ENCODE results near the gene ZFP92.

Gene ZFP92

GRCh38 chrX:153411988-153412574 lies 809 bp downstream of the ZFP92 start:
- Histone ChIP-seq H3K4me3 (ENCODE audit: low read length, poor library complexity, severe bottlenecking) (no peak overlapping the region), H3K9ac (ENCODE audit: low read depth, low read length, poor library complexity, severe bottlenecking) (no peak overlapping the region), H2AFZ (ENCODE audit: low read length) (no peak overlapping the region), H3K4me2 (ENCODE audit: low read depth, low read length, poor library complexity, severe bottlenecking) (no peak overlapping the region), H3K27me3 (ENCODE audit: insufficient read depth, low read length, poor library complexity, severe bottlenecking) (no peaks in the 10 kb centered on the region), H3K79me2 (ENCODE audit: insufficient read depth, low read length) (no peaks in the 10 kb centered on the region), H3K9me3 (ENCODE audit: insufficient read depth, low read depth, low read length) (no peaks in the 10 kb centered on the region), H4K20me1 (ENCODE audit: insufficient read depth, low read length, poor library complexity, severe bottlenecking) (no peaks in the 10 kb centered on the region), H3K9me2 (replicated peaks; ENCODE audit: low read depth, low read length) (no peaks in the 10 kb centered on the region), H3F3A (ENCODE audit: low read depth) (no peaks in the 10 kb centered on the region), H3K4me1 (ENCODE audit: insufficient read depth, low read length, poor library complexity, severe bottlenecking) (no peaks in the 10 kb centered on the region), H3K36me3 (ENCODE audit: insufficient read depth, low read length) (no peaks in the 10 kb centered on the region)
- TF ChIP-seq CTCF (conservative IDR thresholded peaks at IDR 0.05; ENCODE audit: low read length) (no peak), EZH2phosphoT487 (IDR thresholded peaks at IDR 0.05; ENCODE audit: borderline replicate concordance) (no peak)

- Histone ChIP-seq H3K9ac (ENCODE audit: low read depth, low read length, poor library complexity, severe bottlenecking) (no peak overlapping the region), H3K4me3 (ENCODE audit: low read length, poor library complexity, severe bottlenecking) (no peak overlapping the region), H3K9me2 (replicated peaks; ENCODE audit: low read depth, low read length) (no peaks in the 10 kb centered on the region), H4K20me1 (ENCODE audit: insufficient read depth, low read length, poor library complexity, severe bottlenecking) (no peaks in the 10 kb centered on the region), H3K27me3 (ENCODE audit: insufficient read depth, low read length, poor library complexity, severe bottlenecking) (no peaks in the 10 kb centered on the region), H3K4me1 (ENCODE audit: insufficient read depth, low read length, poor library complexity, severe bottlenecking) (no peaks in the 10 kb centered on the region), H2AFZ (ENCODE audit: low read length) (no peak overlapping the region), H3K9me3 (ENCODE audit: insufficient read depth, low read depth, low read length) (no peaks in the 10 kb centered on the region), H3K36me3 (ENCODE audit: insufficient read depth, low read length) (no peaks in the 10 kb centered on the region), H3F3A (ENCODE audit: low read depth) (no peaks in the 10 kb centered on the region), H3K4me2 (ENCODE audit: low read depth, low read length, poor library complexity, severe bottlenecking) (no peak overlapping the region), H3K79me2 (ENCODE audit: insufficient read depth, low read length) (no peaks in the 10 kb centered on the region)
- TF ChIP-seq CTCF (conservative IDR thresholded peaks at IDR 0.05; ENCODE audit: low read length) (no peak), EZH2phosphoT487 (IDR thresholded peaks at IDR 0.05; ENCODE audit: borderline replicate concordance) (no peak)
These were observed 1.8 kb downstream of the ZFP92 start for GRCh38 chrX:153412746-153413720.

- Histone ChIP-seq H3F3A (ENCODE audit: low read depth) (no peaks in the 10 kb centered on the region), H4K20me1 (ENCODE audit: insufficient read depth, low read length, poor library complexity, severe bottlenecking) (no peaks in the 10 kb centered on the region), H3K9ac (ENCODE audit: low read depth, low read length, poor library complexity, severe bottlenecking) (no peak overlapping the region), H3K4me3 (ENCODE audit: low read length, poor library complexity, severe bottlenecking) (no peak overlapping the region), H3K79me2 (ENCODE audit: insufficient read depth, low read length) (no peaks in the 10 kb centered on the region), H3K4me1 (ENCODE audit: insufficient read depth, low read length, poor library complexity, severe bottlenecking) (no peaks in the 10 kb centered on the region), H3K4me2 (ENCODE audit: low read depth, low read length, poor library complexity, severe bottlenecking) (no peak overlapping the region), H3K9me2 (replicated peaks; ENCODE audit: low read depth, low read length) (no peaks in the 10 kb centered on the region), H3K27me3 (ENCODE audit: insufficient read depth, low read length, poor library complexity, severe bottlenecking) (no peaks in the 10 kb centered on the region), H3K9me3 (ENCODE audit: insufficient read depth, low read depth, low read length) (no peaks in the 10 kb centered on the region), H2AFZ (ENCODE audit: low read length) (no peak overlapping the region), H3K36me3 (ENCODE audit: insufficient read depth, low read length) (no peaks in the 10 kb centered on the region)
- TF ChIP-seq EZH2phosphoT487 (IDR thresholded peaks at IDR 0.05; ENCODE audit: borderline replicate concordance), result no peak
- no peak for TF ChIP-seq CTCF (conservative IDR thresholded peaks at IDR 0.05; ENCODE audit: low read length)
These were observed 2.5 kb downstream of the ZFP92 start for GRCh38 chrX:153413731-153414130.

Measured in Loucy (cell line).